HG02840 (cell line): ENCODE results near the gene CYTH1.

Experiments
- ATAC-seq: cut with Tn5 transposase; IDR thresholded peaks from one replicate; pipeline ENCODE4 v1.9.1; 2021; ENCODE audit warnings: mild to moderate bottlenecking, moderate library complexity, moderate number of reproducible peaks; ENCODE audit not compliant: unreplicated experiment, low FRiP score

Gene CYTH1

GRCh38 chr17:78697122-78697521 is 85.0 kb downstream of the CYTH1 start:
- ATAC-seq = no peak

- ATAC-seq = no peak
Measured at GRCh38 chr17:78696016-78696982, 85.8 kb downstream of the CYTH1 start.

GRCh38 chr17:78694805-78695531 is 87.1 kb downstream of the CYTH1 start:
- no peak for ATAC-seq

- ATAC-seq = no peak
Measured at GRCh38 chr17:78693346-78694083, 88.6 kb downstream of the CYTH1 start.

GRCh38 chr17:78692460-78693010 is 89.5 kb downstream of the CYTH1 start:
- ATAC-seq = no peak

- ATAC-seq = no peak
Measured at GRCh38 chr17:78689029-78689428, 93.0 kb downstream of the CYTH1 start.

GRCh38 chr17:78687944-78688343 is 94.1 kb downstream of the CYTH1 start:
- ATAC-seq = no peak

- no peak for ATAC-seq
Measured at GRCh38 chr17:78687125-78687524, 94.9 kb downstream of the CYTH1 start.

GRCh38 chr17:78684026-78684425 is 98.0 kb downstream of the CYTH1 start:
- ATAC-seq = no peak

GRCh38 chr17:78683408-78683961 is 98.6 kb downstream of the CYTH1 start:
- ATAC-seq = no peak

GRCh38 chr17:78682363-78682762 is 99.7 kb downstream of the CYTH1 start:
- no peak for ATAC-seq

- no peak for ATAC-seq
Measured at GRCh38 chr17:78680436-78680835, 101.6 kb downstream of the CYTH1 start.

GRCh38 chr17:78679495-78680395 is 102.3 kb downstream of the CYTH1 start:
- ATAC-seq = no peak

- ATAC-seq = no peak
Measured at GRCh38 chr17:78678711-78679110, 103.4 kb downstream of the CYTH1 start.

- no peak for ATAC-seq
Measured at GRCh38 chr17:78678222-78678557, 103.9 kb downstream of the CYTH1 start.

- ATAC-seq = no peak
Measured at GRCh38 chr17:78677303-78678221, 104.5 kb downstream of the CYTH1 start.

- no peak for ATAC-seq
Measured at GRCh38 chr17:78676412-78677302, 105.4 kb downstream of the CYTH1 start.
